Activated CD8-positive, alpha-beta memory T cell treated with anti-CD3 and anti-CD28 coated beads, Interleukin-2, amount 50 U/mL, for 24 hours (primary cell): ENCODE measurements around the gene STK24.

ENCODE experiments used
- DNase-seq: peaks from one replicate; pipeline ENCODE4 v3.0.0-alpha.2; 2020; ENCODE audit errors: extremely low read depth

The STK24 gene

GRCh38 chr13:98474761-98475160, 102.1 kb downstream of the STK24 start:
- DNase-seq: no peak

GRCh38 chr13:98474292-98474691, 102.6 kb downstream of the STK24 start:
- no peak for DNase-seq

- DNase-seq: no peak
Observed at GRCh38 chr13:98473788-98474144, 103.1 kb downstream of the STK24 start.

- DNase-seq: no peak
Observed at GRCh38 chr13:98473135-98473787, 103.6 kb downstream of the STK24 start.

GRCh38 chr13:98471934-98472333, 105.0 kb downstream of the STK24 start:
- DNase-seq: no peak

- no peak for DNase-seq
Observed at GRCh38 chr13:98470920-98471319, 106.0 kb downstream of the STK24 start.

- DNase-seq: no peak
Observed at GRCh38 chr13:98468929-98469328, 108.0 kb downstream of the STK24 start.

GRCh38 chr13:98468361-98468760, 108.5 kb downstream of the STK24 start:
- DNase-seq: no peak

GRCh38 chr13:98467263-98467985, 109.5 kb downstream of the STK24 start:
- DNase-seq: no peak

GRCh38 chr13:98466634-98467236, 110.2 kb downstream of the STK24 start:
- DNase-seq: no peak

- DNase-seq: no peak
Observed at GRCh38 chr13:98462946-98463345, 114.0 kb downstream of the STK24 start.

GRCh38 chr13:98462241-98462882, 114.5 kb downstream of the STK24 start:
- DNase-seq: no peak

GRCh38 chr13:98461486-98462240, 115.2 kb downstream of the STK24 start:
- no peak for DNase-seq

GRCh38 chr13:98460516-98460915, 116.4 kb downstream of the STK24 start:
- DNase-seq: no peak

GRCh38 chr13:98459721-98460370, 117.1 kb downstream of the STK24 start:
- DNase-seq: no peak

- no peak for DNase-seq
Observed at GRCh38 chr13:98459171-98459681, 117.7 kb downstream of the STK24 start.

GRCh38 chr13:98458431-98458830, 118.5 kb downstream of the STK24 start:
- no peak for DNase-seq

GRCh38 chr13:98457053-98457452, 119.9 kb downstream of the STK24 start:
- DNase-seq: no peak

GRCh38 chr13:98456413-98456845, 120.5 kb downstream of the STK24 start:
- no peak for DNase-seq

- no peak for DNase-seq
Observed at GRCh38 chr13:98454389-98454881, 122.5 kb downstream of the STK24 start.
